Measurements from ENCODE around the gene DBR1. TPM values are rescaled to one million over a fixed set of nuclear protein-coding genes. Genes with fewer than 3 reads are reported as not detected.

DBR1 gene
- total and polyA plus RNA-seq, 2 of the 13 experiments (the other 11 are each of a cell fraction or from before 2014, with no cell fraction given), result 6.4 to 16.7 TPM

GRCh38 chr3:138187296-138188012 lies 12.7 kb upstream of the DBR1 start, which contains the start of gene ARMC8 (continued):
- TF ChIP-seq ZNF709 (CRISPR knock-in tag; IDR thresholded peaks at IDR 0.05) (0 out of 2 replicates have a peak, but pooled peaks have one; percentile 30), DPF2 (CRISPR knock-in tag; IDR thresholded peaks at IDR 0.05; ENCODE audit: borderline replicate concordance, low read depth) (no peak), ZNF772 (CRISPR knock-in tag; IDR thresholded peaks at IDR 0.05) (peak; percentile 40; the same call in 1 of the 2 replicates), ERF (CRISPR knock-in tag; IDR thresholded peaks at IDR 0.05) (peak; percentile 50; the same call in 1 of the 2 replicates), KLF9 (CRISPR knock-in tag; IDR thresholded peaks at IDR 0.05; ENCODE audit: low read depth) (no peak), ZNF761 (CRISPR knock-in tag; conservative IDR thresholded peaks at IDR 0.05) (peak; percentile 81; the same call in 1 of the 2 replicates), ZNF367 (CRISPR knock-in tag; IDR thresholded peaks at IDR 0.05; ENCODE audit: borderline replicate concordance) (no peak; the same call in 1 of the 2 replicates), POLR2G (IDR thresholded peaks at IDR 0.05; ENCODE audit: low read depth, low read length) (peak; percentile 80), HMG20B (CRISPR knock-in tag; conservative IDR thresholded peaks at IDR 0.05) (no peak), ZNF569 (CRISPR knock-in tag; IDR thresholded peaks at IDR 0.05; ENCODE audit: borderline replicate concordance) (no peak), PHF20 (CRISPR knock-in tag; IDR thresholded peaks at IDR 0.05) (peak; percentile 83), ZNF790 (CRISPR knock-in tag; IDR thresholded peaks at IDR 0.05; ENCODE audit: borderline replicate concordance) (no peak; the same call in 1 of the 2 replicates), NFE2L2 (IDR thresholded peaks at IDR 0.05; ENCODE audit: low read length) (no peak), ZBTB26 (CRISPR knock-in tag; IDR thresholded peaks at IDR 0.05; ENCODE audit: borderline replicate concordance) (peak; percentile 16; the same call in 1 of the 2 replicates), IKZF4 (CRISPR knock-in tag; IDR thresholded peaks at IDR 0.05; ENCODE audit: borderline replicate concordance, low read depth, not compliant biosample characterization) (peak; percentile 54), SSRP1 (CRISPR knock-in tag; IDR thresholded peaks at IDR 0.05) (no peak), ZNF550 (CRISPR knock-in tag; IDR thresholded peaks at IDR 0.05; ENCODE audit: borderline replicate concordance) (peak; percentile 18; the same call in 1 of the 2 replicates), TSC22D2 (CRISPR knock-in tag; IDR thresholded peaks at IDR 0.05; ENCODE audit: borderline replicate concordance) (peak; percentile 65; the same call in 1 of the 2 replicates), RNF219 (CRISPR knock-in tag; IDR thresholded peaks at IDR 0.05) (no peak), ZNF660 (CRISPR knock-in tag; IDR thresholded peaks at IDR 0.05; ENCODE audit: borderline replicate concordance, low read depth) (no peak), NPAS2 (CRISPR knock-in tag; IDR thresholded peaks at IDR 0.05; ENCODE audit: borderline replicate concordance) (no peak)
- TF ChIP-seq, protein P1, sequence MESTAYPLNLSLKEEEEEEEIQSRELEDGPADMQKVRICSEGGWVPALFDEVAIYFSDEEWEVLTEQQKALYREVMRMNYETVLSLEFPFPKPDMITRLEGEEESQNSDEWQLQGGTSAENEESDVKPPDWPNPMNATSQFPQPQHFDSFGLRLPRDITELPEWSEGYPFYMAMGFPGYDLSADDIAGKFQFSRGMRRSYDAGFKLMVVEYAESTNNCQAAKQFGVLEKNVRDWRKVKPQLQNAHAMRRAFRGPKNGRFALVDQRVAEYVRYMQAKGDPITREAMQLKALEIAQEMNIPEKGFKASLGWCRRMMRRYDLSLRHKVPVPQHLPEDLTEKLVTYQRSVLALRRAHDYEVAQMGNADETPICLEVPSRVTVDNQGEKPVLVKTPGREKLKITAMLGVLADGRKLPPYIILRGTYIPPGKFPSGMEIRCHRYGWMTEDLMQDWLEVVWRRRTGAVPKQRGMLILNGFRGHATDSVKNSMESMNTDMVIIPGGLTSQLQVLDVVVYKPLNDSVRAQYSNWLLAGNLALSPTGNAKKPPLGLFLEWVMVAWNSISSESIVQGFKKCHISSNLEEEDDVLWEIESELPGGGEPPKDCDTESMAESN (CRISPR knock-in tag; conservative IDR thresholded peaks at IDR 0.05), result no peak; the same call in 1 of the 2 replicates
- TF ChIP-seq, protein P2, sequence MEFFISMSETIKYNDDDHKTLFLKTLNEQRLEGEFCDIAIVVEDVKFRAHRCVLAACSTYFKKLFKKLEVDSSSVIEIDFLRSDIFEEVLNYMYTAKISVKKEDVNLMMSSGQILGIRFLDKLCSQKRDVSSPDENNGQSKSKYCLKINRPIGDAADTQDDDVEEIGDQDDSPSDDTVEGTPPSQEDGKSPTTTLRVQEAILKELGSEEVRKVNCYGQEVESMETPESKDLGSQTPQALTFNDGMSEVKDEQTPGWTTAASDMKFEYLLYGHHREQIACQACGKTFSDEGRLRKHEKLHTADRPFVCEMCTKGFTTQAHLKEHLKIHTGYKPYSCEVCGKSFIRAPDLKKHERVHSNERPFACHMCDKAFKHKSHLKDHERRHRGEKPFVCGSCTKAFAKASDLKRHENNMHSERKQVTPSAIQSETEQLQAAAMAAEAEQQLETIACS (CRISPR knock-in tag; IDR thresholded peaks at IDR 0.05), result no peak
